VCaP (cell line): ENCODE results near the gene COL6A1.
"Not testable (repeated sequence)": the region's sequence is repeated elsewhere in the genome, so short reads cannot be mapped to it uniquely, and the experiment has no call there.

Source experiments
- H3K27ac ChIP-seq: fragments of 450-650 bp; 2 replicates; pipeline ENCODE4 v1.5.1; 2017
- CTCF ChIP-seq: fragments of 450-650 bp; conservative IDR thresholded peaks from 2 replicates; pipeline ENCODE4 v1.5.1; 2017; ENCODE audit warnings: mild to moderate bottlenecking, moderate library complexity

Gene COL6A1

DNA sequence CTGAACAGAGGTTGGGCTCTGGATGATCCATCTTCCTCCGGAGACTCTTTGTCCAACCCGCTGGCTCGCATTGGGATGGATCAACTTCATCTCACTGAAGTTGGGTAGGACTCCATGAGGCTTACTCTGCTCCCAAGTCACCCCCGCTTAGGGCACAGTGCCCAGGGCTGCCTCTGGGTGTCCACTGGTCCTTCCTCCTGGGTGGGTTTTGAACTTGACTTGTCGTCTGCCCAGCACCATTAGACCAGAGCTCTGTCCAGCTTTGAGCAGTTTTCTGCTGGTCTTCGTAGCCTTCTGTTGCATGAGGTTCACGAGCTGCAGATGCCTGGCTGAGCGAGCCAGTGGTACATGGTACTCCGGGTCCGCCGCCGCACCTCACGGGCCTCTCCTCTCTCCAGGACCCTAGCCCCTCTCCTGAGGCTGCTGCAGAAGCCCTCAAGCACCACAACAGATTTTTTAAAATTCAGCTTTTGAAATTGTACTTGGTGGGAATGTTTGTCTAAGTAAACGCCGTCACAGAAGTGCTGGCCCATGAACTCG is 33.8 kb upstream of the COL6A1 start:
- TF ChIP-seq CTCF: no peak
- no peak overlapping the region for H3K27ac ChIP-seq

GRCh38 chr21:45948576-45949141 is 32.9 kb upstream of the COL6A1 start:
- no peak for TF ChIP-seq CTCF
- no peak overlapping the region for H3K27ac ChIP-seq

- H3K27ac ChIP-seq: no peak overlapping the region
- no peak for TF ChIP-seq CTCF
These were observed 31.4 kb upstream of the COL6A1 start for GRCh38 chr21:45949928-45950739.

DNA sequence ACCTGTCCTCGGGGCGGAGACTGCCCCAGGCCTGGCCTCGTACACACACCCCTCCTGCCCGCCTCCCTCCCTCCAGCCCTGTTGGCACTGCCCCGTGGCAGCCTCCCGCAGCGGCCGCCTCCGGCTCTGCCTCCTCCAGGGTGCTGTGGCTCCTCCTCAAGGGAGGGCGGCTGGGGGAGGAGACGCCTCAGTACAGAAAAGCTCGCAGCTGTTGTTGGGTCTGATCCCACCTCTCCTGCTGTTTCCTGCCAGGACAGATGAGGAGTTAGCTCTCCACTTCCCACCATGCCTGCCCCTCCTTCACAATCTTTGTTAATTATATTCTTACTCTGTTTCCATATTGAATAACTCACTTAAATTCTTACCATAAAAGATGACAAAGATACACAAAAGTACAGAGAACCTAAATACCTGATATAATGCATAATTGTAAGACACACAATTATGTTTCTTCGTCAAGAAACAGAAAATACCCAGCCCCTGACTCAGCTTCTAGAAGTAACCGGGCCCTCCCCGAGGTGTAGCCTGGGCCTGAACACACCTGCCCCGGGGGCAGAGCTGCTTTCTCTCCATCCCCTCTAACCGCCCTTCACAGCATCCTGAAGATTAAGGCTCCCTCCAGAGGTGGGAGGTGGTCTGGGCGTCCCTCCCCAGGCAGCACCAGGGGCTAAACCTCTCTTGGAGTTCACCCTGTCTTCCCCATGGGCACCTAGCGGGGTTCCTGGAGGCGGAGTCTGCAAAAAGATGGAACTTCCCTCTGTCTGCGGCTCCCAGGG is 30.6 kb upstream of the COL6A1 start:
- TF ChIP-seq CTCF: no peak
- no peak overlapping the region for H3K27ac ChIP-seq

- TF ChIP-seq CTCF: no peak
- H3K27ac ChIP-seq: no peak overlapping the region
These were observed 29.9 kb upstream of the COL6A1 start for GRCh38 chr21:45951676-45952075.

DNA sequence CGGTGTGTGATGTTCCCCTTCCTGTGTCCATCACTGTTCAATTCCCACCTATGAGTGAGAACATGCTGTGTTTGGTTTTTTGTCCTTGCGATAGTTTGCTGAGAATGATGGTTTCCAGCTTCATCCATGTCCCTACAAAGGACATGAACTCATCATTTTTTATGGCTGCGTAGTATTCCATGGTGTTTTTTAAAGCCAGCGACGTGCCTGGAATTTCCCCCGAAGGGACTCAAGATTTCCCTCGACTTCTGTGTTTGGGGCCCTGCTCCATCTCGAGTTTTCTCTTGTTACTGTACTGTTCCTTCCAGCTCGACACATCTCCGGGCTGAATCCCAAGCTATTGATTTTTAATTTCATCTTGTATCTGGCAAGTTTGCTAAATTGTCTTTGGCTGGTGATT is 29.0 kb upstream of the COL6A1 start:
- not testable (repeated sequence) for H3K27ac ChIP-seq

DNA sequence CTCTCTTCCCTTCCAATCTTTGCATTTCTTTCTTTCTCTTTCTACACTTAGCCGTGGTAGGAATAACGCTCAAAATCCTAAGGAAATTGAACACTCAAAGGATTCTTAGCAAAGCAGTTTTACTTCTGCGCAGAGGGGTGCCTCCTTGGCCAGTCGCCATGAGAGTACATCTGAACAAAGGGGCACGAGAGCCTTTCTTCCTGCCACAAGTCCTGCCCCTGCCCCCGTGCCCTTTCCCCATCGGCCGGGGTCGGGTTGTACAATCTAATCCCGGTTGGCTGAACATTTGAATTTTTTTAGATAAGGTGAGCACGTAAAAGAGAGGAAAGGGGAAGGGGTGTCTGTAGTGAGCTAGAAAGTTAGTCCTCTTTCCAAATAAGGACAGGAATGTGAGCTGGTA is 28.6 kb upstream of the COL6A1 start:
- H3K27ac ChIP-seq: no peak overlapping the region
- TF ChIP-seq CTCF: no peak
